Activated naive CD8-positive, alpha-beta T cell treated with anti-CD3 and anti-CD28 coated beads, Interleukin-2, amount 10 ng/mL, durations not matched to agents 7 days and 5 days (primary cell): Measurements from ENCODE around the gene CALCB. TPM values are rescaled to one million over a fixed set of nuclear protein-coding genes. Genes with fewer than 3 reads are reported as not detected.

ENCODE experiments used
- ATAC-seq: fragments of 150-1000 bp; cut with Tn5 transposase; one replicate; pipeline ENCODE4 v1.10.0; 2021; ENCODE audit warnings: low read depth, moderate library complexity
- POLR2A ChIA-PET: fragments of 350-600 bp; sonication (Branson Sonifier 250); formaldehyde crosslinking; loops from one replicate; lab custom pipeline; 2021; ENCODE audit warnings: antibody characterized with exemption; lab: Charles Lee
- DNase-seq: peaks from one replicate; pipeline ENCODE4 v3.0.0; 2021
- H3K27ac Mint-ChIP-seq: one replicate; pipeline ENCODE4 v1.8.0; 2022; ENCODE audit warnings: mild to moderate bottlenecking, mixed read lengths
- H3K27me3 Mint-ChIP-seq: one replicate; pipeline ENCODE4 v1.8.0; 2022; ENCODE audit warnings: mild to moderate bottlenecking, moderate library complexity, mixed read lengths
- H3K36me3 Mint-ChIP-seq: one replicate; pipeline ENCODE4 v1.8.0; 2021; ENCODE audit warnings: mild to moderate bottlenecking, mixed read lengths
- H3K4me1 Mint-ChIP-seq: one replicate; pipeline ENCODE4 v1.8.0; 2021; ENCODE audit warnings: mixed read lengths
- H3K4me3 Mint-ChIP-seq: one replicate; pipeline ENCODE4 v1.8.0; 2022; ENCODE audit warnings: mild to moderate bottlenecking, moderate library complexity, mixed read lengths
- H3K9me3 Mint-ChIP-seq: one replicate; pipeline ENCODE4 v1.8.0; 2021; ENCODE audit warnings: mixed read lengths
- total RNA-seq, 2 experiments: library from RNA; stranded (reverse); gene quantifications; one replicate each; pipeline ENCODE4 v1.2.3, GENCODE V29; 2021

CALCB gene
- total RNA-seq, 2 experiments from 2014 or later: 1.00 to 1.3 TPM

GRCh38 chr11:15114501-15115475 is 41.4 kb downstream of the CALCB start, which contains the start of gene INSC:
TSS of gene INSC (plus strand) at chr11:15114923. CDS start at chr11:15149175, 34,252 bp downstream.
- peaks cover 40% of the 10 kb centered on the region for H3K27me3 Mint-ChIP-seq
- POLR2A ChIA-PET: no interaction called here
- H3K9me3 Mint-ChIP-seq: peaks cover 4% of the 10 kb centered on the region
- ATAC-seq (no peak), DNase-seq (no peak)
- no peak within 1 kb of the TSS for H3K27ac Mint-ChIP-seq
- peaks cover 31% of the 10 kb centered on the region for H3K4me1 Mint-ChIP-seq
- H3K4me3 Mint-ChIP-seq: peak within 1 kb of the TSS; percentile 27
- H3K36me3 Mint-ChIP-seq: no peaks in the 10 kb centered on the region

DNA sequence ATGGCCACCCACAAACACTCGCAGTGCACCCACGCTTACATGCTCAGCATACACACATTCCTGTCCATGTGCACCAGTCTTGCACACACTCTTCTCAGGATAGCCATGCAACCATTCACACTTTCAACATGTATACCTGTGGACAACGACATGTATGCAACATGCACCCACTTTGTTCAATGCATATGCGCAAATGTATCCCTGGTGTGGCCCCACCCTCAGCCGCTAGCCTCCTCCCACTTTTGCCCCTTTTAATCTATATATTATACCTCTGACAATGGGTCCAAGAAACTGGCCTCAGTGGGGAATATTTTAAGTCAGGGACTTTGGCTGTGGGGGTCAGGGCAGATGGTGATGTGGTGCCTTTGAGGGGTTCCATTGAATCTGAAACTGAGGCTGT is 42.3 kb downstream of the CALCB start:
- DNase-seq (no peak), ATAC-seq (no peak)
- Mint-ChIP-seq H3K36me3 (no peaks in the 10 kb centered on the region), H3K9me3 (peaks cover 4% of the 10 kb centered on the region), H3K27ac (no peak overlapping the region), H3K4me3 (no peak overlapping the region), H3K27me3 (peaks cover 40% of the 10 kb centered on the region), H3K4me1 (peaks cover 36% of the 10 kb centered on the region)
- POLR2A ChIA-PET: no interaction called here

- no peak for DNase-seq
- Mint-ChIP-seq H3K4me3 (no peak overlapping the region), H3K36me3 (no peaks in the 10 kb centered on the region), H3K27me3 (peaks cover 52% of the 10 kb centered on the region), H3K27ac (no peak overlapping the region), H3K9me3 (peaks cover 4% of the 10 kb centered on the region), H3K4me1 (peaks cover 36% of the 10 kb centered on the region)
- ATAC-seq: no peak
- POLR2A ChIA-PET: interaction anchor here (0.6 to 1.3 kb wide), 2 partner anchors 16 to 111 kb away, joined by 3 read pairs; no protein-coding TSS in a partner anchor
Observed at GRCh38 chr11:15117751-15118150, 44.4 kb downstream of the CALCB start.

DNA sequence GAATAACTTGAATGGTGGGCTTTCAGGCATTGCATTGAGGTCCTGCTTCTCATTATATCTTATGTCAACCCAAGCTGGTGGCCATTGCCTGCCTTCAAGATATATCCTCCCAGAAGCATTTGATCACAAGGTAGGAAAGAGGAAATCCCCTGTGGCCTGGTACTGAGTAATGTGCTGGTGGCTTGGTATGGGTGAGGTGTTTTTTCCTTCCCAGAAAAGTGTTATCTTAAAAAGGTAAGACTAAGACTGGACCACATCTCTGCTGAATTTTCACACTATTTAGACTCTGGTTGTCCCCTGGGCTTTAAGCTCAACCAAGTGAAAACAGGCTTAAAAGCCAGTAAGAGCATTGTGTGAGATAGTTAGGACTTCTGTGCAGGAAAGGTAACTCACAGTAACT is 45.0 kb downstream of the CALCB start:
- POLR2A ChIA-PET: interaction anchor here (0.6 to 1.3 kb wide), 2 partner anchors 16 to 111 kb away, joined by 3 read pairs; no protein-coding TSS in a partner anchor
- peaks cover 4% of the 10 kb centered on the region for H3K9me3 Mint-ChIP-seq
- peaks cover 51% of the 10 kb centered on the region for H3K27me3 Mint-ChIP-seq
- H3K4me3 Mint-ChIP-seq: no peak overlapping the region
- DNase-seq (no peak), ATAC-seq (peak; percentile 84)
- H3K4me1 Mint-ChIP-seq: peaks cover 32% of the 10 kb centered on the region
- no peaks in the 10 kb centered on the region for H3K36me3 Mint-ChIP-seq
- no peak overlapping the region for H3K27ac Mint-ChIP-seq

DNA sequence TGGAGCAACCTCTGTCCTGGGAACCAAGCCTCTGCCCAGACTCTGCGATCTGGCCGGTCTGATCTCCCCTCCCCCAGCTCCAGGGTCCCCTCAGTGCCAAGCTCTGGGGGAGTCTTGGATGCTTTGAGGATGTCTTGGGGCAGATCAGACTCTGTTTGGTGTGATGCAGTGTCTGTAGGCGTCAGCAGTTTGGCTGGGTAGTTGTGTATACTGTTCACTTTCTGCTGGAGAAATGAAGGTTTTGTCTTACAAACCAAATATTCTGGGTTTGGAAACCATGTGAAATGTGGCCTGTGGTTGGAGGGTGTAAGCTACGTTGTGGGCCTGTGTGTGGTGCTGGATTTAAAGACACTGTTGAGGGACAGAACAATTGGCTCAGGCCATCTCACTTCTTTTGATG is 46.0 kb downstream of the CALCB start:
- Mint-ChIP-seq H3K36me3 (no peaks in the 10 kb centered on the region), H3K4me1 (peaks cover 27% of the 10 kb centered on the region), H3K27me3 (peaks cover 47% of the 10 kb centered on the region), H3K4me3 (no peak overlapping the region), H3K9me3 (peaks cover 4% of the 10 kb centered on the region), H3K27ac (peak overlapping the region; percentile 19)
- DNase-seq (no peak), ATAC-seq (no peak)
- POLR2A ChIA-PET: no interaction called here

DNA sequence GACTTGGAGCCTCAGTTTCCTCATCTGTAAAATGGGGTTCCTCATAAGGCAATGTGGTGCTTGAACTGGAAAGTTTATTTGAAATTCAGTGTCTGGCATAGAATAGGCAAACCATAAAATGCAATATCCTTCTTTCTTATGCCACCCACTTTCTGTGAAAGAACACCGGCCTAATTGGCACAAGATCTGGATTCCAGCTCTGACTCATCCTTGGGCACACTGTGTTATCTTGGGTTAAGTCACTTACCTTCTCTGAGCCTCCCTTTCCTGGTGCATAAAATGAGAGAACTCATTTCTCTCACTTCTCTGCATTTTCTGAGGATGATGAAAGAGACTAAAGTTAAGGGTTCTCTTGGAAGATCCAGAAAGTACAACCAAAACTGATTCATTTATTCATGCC is 46.4 kb downstream of the CALCB start:
- ATAC-seq (no peak), DNase-seq (no peak)
- POLR2A ChIA-PET: no interaction called here
- no peak overlapping the region for H3K4me3 Mint-ChIP-seq
- peaks cover 27% of the 10 kb centered on the region for H3K4me1 Mint-ChIP-seq
- no peak overlapping the region for H3K27ac Mint-ChIP-seq
- peaks cover 45% of the 10 kb centered on the region for H3K27me3 Mint-ChIP-seq
- H3K36me3 Mint-ChIP-seq: no peaks in the 10 kb centered on the region
- peaks cover 4% of the 10 kb centered on the region for H3K9me3 Mint-ChIP-seq

DNA sequence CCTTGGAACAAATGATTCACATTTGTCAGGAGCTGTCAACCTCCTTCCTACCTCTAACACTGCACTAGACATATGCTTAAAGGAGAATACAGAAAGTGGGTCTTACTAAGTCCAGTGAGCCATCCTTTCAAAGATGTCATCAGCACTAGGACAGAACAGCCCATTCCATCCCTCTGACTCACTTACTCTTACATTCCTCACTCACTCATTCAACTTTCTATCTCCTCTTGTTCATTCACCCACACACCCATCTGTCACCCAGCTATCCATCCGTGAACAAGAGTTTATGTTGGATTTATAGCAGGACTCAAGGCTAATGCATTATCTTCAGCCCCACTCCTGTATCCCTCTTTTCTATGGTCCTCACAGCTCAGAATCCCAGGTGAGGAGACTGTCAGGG is 50.5 kb downstream of the CALCB start:
- ATAC-seq (no peak), DNase-seq (no peak)
- H3K36me3 Mint-ChIP-seq: no peaks in the 10 kb centered on the region
- POLR2A ChIA-PET: no interaction called here
- H3K4me1 Mint-ChIP-seq: peaks cover 11% of the 10 kb centered on the region
- peaks cover 31% of the 10 kb centered on the region for H3K27me3 Mint-ChIP-seq
- H3K4me3 Mint-ChIP-seq: no peak overlapping the region
- H3K27ac Mint-ChIP-seq: no peak overlapping the region
- no peaks in the 10 kb centered on the region for H3K9me3 Mint-ChIP-seq

DNA sequence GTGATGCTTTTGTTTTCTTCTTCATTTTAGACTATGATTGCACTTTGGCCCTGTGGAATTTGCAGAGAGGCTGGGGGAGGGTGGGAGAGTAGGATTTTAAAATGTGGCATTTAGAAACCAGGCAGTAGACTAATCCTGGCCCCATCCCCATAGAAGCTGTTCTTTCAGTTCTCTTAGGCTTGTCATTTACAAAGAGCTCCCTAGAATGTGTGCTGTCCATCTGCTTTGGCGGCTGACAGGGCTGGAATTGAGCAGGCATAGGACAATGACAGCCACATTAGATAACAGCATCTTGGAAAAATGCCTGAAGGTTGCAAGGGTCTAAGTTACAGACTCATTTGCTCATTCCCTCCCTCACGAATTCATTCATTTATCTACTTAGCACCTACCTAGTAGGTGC is 51.1 kb downstream of the CALCB start:
- H3K27me3 Mint-ChIP-seq: peaks cover 31% of the 10 kb centered on the region
- no peak for ATAC-seq
- DNase-seq: no peak
- H3K4me1 Mint-ChIP-seq: peaks cover 6% of the 10 kb centered on the region
- POLR2A ChIA-PET: no interaction called here
- no peaks in the 10 kb centered on the region for H3K36me3 Mint-ChIP-seq
- H3K4me3 Mint-ChIP-seq: no peak overlapping the region
- no peak overlapping the region for H3K27ac Mint-ChIP-seq
- no peaks in the 10 kb centered on the region for H3K9me3 Mint-ChIP-seq

DNA sequence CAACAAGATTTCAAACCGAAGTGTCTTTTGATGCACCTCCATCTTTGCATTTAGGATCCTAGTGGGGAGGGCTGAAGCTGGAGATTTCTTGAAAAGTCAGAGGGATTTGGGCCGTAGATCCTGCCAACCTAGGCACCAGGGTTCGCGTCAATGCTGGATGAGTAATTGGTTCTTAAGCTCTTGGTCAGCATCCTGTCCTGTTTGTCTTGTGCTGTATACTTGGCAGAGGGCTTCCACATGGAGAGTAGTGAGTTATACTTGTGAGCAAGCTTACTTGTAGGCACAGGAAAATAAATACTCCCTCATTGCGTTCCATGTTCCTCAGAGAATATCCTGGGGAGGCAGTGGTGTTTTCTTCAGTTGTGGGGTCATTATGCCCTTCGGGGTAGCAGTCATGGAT is 53.9 kb downstream of the CALCB start:
- H3K27me3 Mint-ChIP-seq: peaks cover 38% of the 10 kb centered on the region

More for the DNA sequence above, 53.9 kb downstream of the CALCB start:
- Mint-ChIP-seq H3K4me3 (no peak overlapping the region), H3K4me1 (no peaks in the 10 kb centered on the region), H3K9me3 (no peaks in the 10 kb centered on the region), H3K27ac (no peak overlapping the region), H3K36me3 (no peaks in the 10 kb centered on the region)
- ATAC-seq (no peak), DNase-seq (no peak)
- POLR2A ChIA-PET: no interaction called here

Other genes starting within 250 kb of the CALCB start
- gene CYP2R1, start 181.4 kb upstream of the CALCB start, total RNA-seq: 10 to 100 TPM; 16.3 to 18.0 TPM
- not detected for gene CALCA, start 101.2 kb upstream of the CALCB start, total RNA-seq
- gene INSC, start 41.3 kb downstream of the CALCB start, total RNA-seq: under 1 TPM in 1 of 2 experiments, not detected in 1; 0.23 TPM